ENCODE data around the gene GP9.
"Not testable (repeated sequence)": the region's sequence is repeated elsewhere in the genome, so short reads cannot be mapped to it uniquely, and the experiment has no call there.

Gene GP9

DNA sequence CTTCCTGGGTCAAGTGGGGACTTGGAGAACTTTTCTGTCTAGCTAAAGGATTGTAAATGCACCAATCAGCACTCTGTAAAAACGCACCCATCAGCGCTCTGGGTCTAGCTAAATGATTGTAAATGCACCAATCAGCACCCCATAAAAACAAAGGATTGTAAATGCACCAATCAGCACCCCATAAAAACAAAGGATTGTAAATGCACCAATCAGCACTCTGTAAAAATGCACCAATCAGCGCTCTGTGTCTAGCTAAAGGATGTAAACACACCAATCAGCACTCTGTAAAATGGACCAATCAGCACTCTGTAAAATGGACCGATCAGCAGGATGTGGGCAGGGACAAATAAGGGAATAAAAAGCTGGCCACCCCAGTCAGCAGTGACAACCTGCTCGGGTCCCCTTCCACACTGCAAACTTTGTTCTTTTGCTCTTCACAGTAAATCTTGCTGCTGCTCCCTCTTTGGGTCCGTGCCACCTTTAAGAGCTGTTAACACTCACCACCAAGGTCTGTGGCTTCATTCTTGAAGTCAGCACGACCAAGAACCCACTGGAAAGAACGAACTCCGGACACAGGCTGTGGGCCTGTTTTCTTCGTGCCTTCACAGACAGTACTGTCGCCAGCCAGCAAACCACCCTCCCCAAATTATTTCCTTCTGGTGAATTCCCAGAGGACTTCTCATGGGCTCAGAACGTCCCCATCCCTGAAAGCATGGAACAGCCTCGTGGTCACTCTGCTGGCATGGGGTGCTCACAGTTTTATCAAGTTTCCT lies 8.9 kb downstream of the GP9 start:
- DNase-seq: not testable (repeated sequence)

DNA sequence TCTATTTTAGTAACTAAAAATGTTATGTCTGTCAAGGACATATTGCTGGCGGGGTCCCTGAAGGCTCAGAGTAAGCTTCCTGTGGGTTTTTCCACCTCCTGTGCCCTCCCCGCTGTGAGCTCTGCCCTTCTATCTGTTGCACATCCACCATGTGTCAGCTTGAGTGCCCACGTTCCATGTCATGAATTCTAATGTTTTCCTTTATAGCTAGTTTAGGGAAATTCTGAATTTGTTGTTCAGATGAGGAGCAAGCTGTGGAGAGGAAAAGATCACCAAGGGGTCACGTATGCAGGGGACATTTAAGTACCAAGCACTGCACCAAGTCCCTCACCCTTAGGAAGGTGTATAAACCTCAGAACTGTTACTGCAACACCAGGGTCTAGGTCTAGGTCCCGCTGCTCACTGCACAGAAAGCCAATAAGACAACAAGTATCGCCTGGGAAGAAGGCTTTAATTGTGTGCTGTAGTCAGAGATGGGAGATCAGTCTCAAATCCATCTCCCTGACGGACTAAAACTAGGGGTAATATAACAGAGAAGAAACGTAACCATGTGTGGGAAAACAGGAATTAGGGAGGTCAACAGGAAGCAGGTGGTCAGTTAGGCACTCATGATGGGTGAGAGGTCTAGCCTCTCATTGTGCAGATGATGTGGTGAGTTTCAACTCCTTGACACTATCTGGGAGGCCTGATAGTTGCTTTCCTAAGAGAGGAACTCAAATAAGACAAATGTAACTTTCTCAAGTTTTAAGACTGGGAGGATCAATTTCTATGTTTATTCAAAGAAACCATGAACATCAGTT lies 9.7 kb downstream of the GP9 start:
- no peak for DNase-seq

DNA sequence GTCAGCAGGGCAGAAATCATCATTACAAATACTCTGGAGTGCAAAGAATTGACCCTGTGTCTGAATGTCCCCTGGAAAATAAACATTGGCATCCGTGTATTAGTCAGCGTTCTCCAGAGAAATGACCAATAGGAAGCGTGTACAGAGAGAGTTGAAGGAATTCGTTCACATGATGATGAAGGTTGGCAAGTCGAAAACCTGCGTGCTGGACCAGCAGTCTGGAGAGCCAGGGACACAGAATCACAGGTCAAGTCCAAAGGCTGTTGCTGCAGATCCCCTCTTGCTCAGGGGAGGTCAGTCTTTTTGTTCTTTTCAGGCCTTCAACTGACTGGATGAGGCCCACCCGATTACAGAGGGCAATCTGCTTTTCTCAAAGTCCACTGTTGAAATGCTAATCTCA lies 16.6 kb downstream of the GP9 start:
- no peak for DNase-seq

DNA sequence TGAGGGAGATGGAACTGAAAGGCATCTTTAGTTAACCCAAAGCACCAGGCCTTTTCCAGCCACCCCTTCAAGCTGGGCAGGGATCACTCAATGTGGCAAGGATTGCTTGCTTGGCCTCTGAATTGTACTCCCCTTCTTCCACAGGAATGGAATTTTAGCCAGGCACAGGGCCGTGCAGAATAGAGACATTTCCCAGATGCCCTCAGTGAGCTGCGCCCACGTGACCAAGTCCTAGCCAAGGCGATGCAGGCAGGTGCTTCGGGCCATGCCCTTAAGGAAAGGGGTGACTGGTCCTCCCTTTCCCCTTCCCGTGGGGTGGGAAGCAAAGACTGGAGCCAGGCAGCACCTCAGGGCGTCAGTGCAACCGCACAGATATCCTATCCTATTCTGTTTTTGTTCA lies 17.9 kb downstream of the GP9 start:
- DNase-seq: no peak

DNA sequence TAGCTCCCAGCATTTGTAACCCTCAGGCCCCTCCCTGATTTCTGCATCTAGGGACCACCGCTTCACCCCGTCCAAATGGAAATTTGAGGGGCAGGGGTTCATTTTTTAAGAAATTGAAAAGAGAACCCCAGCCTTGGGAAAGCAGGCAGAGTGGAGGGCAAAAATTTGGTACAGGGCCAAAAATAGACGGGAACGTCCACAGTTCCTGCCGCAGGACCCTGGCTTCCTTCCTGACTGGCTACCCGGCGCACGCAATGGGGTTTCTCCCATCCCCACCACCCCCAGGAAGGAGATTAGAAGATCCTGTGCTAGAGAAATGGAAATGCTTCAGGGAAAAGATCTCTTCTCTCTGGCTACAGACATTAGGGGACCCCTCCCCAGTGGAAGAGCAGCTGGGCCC lies 20.9 kb downstream of the GP9 start:
- no peak for DNase-seq

DNA sequence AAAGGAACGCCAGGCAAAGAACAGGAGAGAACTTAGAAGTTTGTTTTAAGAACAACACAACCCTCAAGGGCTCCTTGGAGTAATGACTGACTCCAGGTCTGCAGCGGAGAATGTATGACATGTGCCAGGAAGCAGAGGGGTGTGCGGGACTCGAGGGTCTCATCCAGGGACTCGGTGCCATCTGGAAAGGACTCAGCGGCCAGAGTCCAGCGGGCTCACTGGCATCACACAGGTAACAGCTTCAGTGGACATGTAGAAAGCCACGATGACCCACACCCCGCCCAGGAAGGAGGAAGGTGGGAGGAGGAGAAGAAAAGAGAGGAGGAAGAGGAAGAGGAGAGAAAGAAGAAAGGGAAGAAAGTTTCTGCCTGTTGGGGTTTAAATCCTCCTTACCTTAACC lies 21.4 kb downstream of the GP9 start:
- no peak for DNase-seq

DNA sequence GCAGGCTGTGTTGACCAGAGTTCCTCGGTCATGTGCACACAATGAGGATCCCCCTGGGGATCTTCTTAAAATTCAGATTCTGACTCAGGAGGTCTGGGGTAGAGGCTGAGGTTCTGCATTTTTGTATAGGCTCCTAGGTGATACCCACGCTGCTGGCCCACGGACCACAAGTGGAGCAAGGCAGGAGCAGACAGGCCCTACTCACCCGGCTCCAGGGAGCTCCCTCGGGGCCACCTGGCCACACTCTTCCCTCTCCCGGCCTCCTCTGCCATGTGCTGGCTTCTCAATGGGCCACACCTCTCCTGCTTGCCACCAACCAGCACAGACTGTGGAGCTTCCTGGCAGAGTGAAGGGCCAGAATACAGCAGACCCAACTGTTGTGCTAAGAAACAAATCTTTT lies 23.9 kb downstream of the GP9 start:
- no peak for DNase-seq

DNA sequence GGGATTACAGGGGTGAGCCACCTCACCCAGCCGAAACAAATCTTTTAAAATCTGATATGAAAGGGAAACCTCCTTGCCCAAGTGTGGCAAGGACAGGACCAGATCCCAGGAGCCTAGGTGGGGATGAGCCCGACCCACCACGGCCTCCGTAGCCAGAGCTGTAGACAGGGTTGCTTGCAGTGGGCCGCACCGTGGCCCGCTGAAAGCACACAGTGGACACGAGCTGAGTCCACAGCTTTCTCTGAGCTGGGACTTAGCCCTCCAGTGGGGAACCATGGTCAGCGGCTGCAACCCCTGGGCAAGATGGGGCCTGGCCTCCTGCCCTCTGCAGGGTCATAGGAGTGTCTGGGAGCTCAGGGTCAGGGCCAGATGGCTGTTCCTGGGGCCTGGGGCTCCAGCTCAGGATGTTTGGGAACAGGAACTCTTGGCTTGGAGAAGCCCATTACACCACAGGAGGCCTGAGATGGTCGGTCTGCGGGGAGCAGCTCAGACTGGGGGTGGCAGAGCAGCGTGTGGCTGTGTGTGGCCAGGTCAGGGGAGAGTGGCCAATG lies 24.7 kb downstream of the GP9 start:
- DNase-seq: no peak

DNA sequence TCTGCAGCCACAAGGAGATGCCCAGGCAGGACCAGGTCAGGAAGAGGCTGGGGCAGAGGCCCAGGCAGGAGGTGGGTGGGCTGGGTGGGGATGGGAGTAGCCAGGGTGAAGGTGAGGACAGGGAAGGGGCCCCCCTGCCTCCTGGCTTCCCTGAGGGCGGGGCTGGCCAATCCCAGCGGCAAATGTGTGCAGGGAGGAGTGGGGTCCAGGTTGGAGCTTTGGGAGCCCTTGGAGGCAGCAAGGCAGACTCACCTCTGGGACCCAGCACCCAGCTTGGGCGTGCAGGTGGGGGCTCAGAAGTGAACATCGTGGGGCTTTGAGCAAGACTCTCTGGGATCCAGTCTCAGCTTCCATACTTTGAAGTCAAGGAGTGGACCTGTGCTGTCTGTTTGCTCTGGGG lies 25.2 kb downstream of the GP9 start:
- DNase-seq: no peak

DNA sequence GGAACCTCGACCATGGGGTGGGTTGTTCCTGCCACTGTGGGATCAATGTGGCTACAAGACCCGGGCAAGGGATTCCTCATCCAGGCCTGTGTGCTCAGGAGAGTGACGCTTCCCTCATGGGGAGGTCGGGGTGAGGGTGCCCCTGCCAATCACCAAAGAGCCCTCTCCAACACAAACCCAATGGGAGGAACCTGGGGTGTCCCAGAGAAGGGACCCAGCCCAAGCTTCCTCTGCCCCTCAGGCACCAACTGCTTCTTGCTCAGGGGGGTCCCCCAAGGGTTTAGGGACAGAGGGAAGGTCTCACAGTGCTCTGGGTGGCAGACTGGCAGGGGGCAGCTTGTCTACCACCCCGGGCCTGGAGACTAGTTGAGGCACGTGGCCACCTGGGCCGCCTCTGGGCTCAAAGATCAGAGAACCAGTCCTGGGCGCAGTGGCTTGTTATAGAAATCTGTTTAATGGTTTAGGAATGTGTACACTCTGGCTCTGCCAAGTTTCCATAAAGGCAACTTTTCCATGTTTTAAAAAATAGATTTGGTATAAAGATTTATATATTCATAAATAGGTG lies 26.6 kb downstream of the GP9 start:
- no peak for DNase-seq

DNA sequence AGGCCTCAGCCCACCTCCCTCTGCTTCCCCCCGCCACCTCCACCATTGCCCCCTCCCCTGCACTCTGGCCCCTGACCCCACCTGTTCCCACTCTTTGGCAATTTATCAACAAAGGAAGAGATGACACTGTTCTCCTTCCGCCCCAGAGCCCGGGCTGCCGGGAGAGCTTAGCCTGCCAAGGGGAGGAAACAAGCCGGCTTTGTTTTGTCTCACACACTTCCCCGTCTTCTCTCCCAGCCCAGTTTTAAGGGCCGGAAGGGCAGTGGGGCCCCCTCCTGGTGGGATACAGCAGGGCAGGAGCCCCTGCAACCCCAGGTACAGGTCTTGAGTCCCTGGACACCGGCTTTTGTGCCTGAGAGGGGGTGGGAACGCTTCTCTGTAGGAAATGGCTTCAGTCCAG lies 27.3 kb downstream of the GP9 start:
- peak in 23 of 58 donors; percentile 4 to 53 (median 20) for DNase-seq

DNA sequence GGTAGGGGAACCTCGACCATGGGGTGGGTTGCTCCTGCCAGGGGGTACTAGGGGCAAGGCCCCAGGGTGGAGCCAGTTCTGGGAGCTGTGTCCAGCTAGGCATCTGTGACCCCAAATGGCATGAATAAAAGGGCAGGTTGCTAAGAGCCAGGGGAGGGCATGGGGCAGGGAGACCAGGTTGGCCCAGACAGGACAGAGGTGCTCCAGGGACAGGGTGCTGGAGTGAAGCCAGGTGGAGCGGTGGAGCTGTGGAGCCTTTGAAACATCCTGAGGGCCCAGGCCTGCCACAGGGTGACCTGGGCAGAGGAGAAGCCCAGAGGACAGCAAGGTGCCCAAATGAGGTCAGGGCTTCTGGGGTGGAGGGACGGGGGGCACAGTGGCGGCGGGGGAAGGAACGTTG lies 27.7 kb downstream of the GP9 start:
- DNase-seq: not testable (repeated sequence)

DNA sequence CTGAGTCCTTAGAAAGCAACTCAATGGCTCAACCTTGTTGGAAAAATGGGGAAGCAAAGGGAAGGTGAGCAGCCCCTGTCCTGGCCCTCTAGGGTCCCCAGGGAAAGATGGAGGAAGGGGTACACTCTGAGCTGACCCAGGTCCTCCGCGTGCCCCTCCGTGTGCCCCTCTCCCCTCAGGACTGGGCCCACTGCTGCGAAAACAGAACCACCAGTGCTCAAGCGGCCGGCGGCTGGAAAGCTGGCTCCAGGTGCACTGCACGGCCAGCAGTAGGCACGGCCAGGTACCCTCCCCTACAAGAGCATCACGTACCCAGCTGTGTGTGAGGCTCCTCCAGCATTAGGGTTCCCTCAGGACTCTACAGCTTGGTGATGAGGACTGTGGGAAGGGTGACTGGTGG lies 34.7 kb downstream of the GP9 start:
- DNase-seq: no peak

DNA sequence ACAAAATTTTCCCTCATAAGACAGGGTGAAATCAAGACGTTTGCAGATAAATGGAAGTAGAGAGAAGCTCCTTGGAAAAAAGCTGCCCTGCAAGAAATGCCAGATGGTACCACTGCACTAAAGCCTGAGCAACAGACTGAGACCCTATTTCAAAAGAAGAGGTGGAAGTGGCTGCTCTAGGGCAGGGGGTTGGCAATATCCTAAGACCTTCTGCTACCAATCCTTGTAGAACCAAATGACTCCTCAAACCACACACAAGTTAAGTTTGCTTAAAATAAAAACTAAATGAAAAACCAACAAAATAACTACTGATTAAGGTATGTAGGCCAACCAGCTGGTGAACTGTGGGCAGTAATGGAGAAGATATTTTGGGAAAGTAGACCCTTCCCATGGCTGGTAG lies 39.7 kb downstream of the GP9 start:
- no peak for DNase-seq

DNA sequence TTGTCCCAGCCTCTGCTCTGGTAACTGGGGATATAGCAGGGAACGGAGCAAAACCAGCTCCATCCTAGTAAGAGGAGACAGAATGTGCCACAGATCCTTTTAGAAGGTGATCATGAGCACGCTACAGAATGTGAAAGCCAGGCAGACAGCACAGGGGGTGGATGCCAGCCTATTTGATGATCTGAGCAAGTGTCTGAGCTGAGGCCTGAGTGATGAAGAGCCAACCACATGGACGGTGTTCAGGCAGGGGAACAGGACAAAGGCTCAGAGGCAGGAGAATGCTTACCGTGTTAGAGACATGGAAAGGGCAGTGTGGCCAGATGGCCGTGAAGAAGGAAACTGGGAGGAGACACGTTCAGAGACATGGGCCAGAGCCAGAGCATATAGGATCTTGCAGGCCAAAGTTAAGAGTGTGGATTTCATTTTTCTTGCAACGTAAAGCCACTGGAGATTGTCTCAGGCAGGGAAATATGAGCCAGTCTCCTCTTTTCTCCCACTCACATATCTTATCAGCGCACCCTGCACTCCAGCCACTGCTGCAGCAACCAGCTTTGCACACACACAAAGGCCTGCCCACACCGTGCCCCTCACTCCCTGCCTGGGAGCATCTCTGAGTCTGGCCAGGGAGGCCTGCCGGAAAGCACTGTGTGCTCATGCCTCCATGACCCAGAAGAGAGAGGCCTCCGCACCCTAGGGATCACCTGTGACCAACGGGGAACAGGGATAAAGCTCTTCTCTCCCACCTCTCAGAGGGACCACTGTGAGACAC lies 41.0 kb downstream of the GP9 start:
- DNase-seq: no peak

DNA sequence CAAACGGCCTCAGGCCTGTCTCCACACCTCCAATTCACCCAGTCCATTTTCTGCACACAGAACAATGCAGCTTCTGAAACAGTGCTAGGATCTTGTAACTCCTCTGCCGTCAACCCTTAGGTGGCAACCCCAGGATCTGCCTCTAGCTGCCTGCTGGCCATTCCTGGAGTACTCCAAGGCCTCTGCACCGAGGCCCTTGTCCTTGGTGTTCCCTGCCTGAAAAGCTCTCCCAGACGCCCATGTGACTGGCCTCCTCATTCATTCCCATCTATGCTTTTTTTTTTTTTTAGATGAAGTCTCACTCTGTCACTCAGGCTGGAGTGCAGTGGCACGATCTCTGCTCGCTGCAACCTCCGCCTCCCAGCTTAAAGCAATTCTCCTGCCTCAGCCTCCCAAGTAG lies 42.7 kb downstream of the GP9 start:
- no peak for DNase-seq

DNA sequence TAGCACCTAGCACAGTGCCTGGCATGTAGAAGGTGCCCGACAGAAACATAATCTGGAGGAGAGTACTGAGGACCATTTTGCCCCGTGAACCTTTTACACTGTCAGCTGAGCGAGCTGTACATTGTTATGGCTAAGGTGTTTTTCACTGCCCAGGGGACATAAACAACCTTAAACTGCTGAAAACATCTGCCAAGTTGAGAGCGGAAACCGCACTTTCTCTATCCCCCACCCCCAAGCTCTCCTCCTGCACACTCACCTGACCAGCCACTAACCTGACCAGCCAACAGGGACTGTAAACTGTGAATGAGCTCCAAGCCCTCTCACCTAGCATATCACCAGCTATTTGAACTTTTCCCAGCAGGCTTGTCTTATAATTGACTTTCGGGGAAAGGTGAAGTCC lies 43.5 kb downstream of the GP9 start:
- DNase-seq: no peak

DNA sequence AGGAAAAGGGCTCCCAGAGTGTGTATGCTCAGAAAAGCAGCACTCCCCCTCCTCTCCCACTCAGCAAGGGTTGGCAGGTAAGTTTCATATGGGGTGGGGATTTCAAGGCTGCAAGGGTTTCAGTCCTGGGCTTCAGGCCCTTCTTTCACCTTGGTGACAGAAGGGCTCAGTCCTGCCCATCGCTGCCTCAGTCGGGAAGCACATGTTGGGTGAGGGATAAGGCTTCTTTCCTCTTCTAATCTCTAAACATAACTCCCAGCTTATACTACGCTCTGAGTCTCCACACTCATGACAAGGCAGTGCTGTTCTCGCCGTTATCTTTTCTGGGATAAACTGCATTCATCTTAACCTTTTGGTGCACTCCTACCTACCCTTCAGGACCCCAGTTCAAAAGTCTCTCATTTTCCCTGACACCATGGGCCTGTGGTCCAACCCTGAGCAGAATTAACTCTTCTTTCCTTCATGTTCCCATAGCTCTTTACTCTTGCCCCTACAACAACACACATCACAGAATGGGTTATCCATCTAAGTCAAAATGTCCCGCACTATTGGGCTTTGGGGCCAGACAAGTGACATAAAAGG lies 44.0 kb downstream of the GP9 start:
- no peak for DNase-seq

DNA sequence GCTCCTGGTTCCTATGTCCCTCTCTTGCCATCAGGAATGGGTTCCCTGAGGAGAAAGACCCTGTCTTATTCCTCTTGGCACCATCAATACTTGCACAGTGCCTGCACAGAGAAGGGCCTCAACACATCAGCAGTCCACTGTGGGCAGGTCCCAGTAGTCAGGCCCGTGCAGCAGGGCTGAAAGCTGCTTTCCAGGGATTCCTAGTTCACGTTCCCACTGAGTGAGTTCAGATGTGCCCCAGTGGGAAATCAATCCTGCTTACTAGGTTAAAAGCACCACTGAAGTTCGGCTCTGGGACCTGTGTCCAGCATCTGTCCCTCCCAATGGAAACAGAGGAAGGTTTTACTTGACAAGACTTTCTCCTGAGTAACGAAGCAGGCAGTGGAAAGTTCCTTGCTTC lies 45.3 kb downstream of the GP9 start:
- DNase-seq: no peak

DNA sequence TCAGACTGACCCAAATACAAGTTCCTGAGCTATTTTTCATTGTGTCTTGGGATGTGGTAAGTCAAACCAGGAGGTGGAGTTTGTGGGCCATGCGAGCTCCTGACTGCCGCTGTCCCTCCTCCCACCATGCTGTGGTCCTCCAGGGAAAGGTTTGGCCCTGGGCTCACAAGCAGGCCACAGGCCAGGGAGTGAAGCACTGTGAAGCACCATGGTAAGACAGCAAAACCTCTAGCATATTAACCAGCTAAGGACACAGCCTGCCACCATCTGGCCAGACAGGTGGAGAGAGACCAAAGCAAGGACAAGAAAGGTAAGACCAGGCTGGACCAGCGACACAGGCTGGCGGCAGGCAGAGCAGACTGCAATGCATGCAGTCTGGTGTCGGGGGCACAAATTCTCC lies 45.7 kb downstream of the GP9 start:
- DNase-seq: no peak

DNA sequence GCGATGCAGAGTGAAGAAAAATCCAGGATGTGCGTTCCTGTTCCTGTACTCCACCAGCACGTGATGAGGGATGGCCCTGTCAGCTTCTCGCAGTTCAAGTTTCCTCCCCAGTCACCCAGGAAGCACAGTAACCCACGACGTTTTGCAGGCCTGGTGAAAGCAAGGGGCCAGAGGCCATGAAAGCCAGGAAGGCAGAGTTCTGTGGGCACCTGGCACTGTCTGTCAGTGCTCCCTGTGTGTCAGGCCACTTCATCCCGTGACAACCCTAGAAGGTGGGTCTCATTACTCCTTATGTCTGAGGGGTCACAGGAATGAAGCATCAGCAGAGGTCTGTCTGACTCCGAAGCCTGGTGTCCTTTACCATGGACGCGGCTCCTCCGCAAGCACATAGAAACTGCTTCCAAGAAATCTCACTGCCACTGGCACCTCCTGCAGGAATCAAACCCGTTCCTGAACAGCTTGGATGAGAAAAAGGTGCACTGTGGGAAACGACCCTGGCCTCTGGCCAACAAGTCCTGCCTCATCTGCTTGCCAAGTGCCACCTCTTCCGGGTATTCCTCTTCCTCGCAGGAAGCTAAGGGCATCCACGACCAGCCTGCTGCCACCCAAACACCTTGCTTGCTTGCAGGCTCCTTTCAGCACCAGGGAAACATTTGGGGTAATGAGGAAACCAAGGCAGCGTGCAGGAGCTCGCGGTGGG lies 46.4 kb downstream of the GP9 start:
- DNase-seq: no peak
